ENCODE data around the gene PRM1.
A peak's percentile ranks its signal among the peaks of the same experiment; 100 is the strongest.
"Not testable (repeated sequence)": the region's sequence is repeated elsewhere in the genome, so short reads cannot be mapped to it uniquely, and the experiment has no call there.

Gene PRM1

DNA sequence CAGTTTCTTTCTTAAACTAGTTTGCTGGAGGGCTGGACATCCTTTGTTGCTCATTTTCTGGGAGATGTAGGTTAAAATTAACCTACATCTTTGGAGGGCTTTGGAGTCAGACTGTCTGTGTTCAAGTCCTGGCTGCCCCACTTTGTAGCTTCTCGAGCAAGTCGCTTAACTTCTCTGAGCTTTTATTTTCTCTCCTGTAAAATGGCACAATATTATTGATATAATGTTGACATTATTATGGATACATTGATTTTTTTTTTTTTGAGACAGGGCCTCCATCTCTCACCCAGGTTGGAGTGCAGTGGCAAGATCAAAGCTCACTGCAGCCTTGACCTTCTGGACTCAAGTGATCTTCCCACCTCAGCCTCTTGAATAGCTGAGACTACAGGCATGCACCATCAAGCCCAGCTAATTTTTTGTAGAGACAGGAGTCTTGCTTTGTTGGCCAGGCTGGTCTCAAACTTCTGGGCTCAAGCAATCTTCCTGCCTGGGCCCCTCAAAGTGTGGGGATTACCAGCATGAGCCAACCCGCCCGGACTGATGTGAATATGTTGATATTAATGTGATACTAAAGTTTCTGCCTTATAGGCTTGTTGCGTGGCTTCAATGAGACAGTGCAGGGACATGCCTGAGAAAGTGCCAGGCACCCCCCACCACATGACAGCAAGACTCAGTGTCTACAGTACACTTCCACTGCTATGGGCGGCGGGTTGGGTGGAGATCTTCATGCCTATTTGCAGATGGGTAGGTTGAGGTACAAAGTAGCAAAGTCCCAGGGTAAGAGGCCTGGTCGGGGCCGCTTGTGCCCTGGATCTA is 32.6 kb upstream of the PRM1 start:
- DNase-seq = no peak

DNA sequence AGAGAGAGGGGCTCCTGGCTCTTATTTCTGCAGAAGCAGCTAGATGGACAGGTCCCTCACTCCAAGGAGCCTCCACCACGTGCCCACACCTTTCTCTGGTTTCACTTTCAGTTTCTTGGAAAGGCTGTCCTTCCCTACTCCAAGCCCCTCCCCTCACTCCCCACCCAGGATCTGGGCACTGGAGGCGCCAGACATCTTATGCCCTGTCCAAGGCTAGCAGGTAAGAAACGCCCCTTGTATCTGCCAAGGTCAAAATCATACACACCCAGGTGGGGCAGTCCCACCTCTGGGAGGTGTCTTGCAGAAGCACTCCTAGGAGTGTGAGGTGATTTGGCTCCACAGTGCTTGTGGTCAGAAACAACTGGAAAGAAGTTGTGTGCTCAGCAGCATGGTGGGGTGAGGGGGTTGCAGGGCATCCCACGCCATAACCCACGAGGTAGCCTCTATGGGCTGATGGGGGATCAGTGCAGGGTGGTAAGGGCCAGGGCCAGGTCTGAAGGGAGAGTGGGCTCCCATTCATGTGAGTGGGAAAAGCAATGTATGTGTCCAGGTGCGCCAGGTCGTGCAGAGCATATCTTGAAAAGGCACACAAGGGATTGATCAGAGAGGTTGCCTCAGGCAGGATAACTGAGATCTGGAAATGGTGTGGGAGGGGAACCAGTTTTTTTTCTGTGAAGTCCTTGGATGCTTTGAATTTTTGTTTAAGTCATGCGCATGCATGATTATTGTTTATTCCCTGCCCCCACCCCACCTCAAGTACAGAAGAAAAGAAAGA is 31.8 kb upstream of the PRM1 start:
- DNase-seq = no peak

DNA sequence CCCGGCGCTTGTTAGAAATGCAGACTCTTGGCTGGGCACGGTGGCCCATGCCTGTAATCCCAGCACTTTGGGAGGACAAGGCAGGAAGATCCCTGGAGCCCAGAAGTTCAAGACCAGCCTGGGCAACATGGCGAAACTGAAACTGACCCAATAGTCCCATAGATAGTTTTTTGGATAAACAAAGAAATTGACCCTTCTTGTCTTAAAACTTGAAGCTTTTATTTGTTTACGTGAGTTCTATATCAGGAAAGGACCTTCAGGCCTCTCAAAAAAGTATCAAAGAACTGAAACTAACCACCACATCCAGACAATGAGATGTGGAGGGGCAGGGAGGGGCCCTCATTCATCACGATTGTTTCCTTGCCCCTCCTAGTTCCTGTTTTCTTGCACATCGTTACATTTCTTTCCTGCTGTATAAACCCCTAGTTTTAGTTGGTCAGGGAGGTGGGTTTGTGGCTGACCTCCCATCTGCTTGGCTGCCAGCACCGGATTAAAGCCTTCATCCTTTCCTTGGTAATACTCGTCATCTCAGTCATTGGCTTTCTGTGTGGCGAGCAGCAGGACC is 29.9 kb upstream of the PRM1 start:
- peak; percentile 57 for DNase-seq

DNA sequence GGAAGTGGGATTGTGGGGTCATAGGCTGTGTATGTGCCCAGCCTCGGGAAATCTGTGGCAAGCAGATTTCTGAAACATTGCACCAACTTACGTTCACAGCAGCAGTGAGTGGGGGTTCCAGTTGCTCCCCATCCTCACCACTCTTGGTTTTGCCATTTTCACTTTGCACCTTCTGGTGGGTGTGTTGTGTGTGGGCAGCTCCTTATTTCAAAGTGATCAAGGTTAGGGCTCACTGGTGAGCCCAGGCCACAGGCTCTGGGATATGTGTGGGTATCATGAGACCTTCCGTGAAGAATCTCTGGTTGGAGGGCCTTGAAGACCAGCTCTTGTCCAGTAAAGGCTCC is 29.5 kb upstream of the PRM1 start:
- no peak for DNase-seq

DNA sequence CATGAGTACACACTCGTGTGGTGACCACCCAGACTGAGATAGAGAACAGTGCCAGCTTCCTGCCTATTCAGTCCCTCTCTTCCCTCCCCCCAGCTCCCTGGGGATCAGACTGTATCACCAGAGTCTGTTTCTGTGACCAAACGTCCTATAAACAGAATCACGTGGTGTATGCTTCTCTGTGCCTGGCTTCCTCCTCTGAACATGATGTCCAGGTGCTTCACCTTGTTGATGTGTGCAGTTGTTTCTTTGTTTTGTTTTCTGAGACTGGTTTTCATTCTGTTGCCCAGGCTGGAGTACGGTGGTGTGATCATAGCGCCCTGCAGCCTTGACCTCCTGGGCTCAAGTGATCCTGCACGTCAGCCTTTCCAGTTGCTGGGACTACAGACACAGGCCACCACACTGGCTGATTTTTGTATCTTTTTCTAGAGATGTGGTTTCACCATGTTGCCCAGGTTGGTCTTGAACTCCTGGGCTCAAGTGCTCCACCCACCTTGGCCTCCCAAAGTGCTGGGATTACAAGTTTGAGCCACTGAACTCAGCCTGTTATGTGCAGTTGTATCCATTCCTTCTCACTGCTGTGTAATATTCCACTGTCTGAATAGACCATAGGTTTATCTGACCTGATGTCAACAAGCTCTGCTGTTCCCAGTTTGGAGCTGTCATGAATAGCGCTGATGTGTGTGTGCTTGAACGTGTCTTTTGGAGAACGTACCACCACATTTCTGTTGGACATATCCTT is 28.9 kb upstream of the PRM1 start:
- no peak for DNase-seq

DNA sequence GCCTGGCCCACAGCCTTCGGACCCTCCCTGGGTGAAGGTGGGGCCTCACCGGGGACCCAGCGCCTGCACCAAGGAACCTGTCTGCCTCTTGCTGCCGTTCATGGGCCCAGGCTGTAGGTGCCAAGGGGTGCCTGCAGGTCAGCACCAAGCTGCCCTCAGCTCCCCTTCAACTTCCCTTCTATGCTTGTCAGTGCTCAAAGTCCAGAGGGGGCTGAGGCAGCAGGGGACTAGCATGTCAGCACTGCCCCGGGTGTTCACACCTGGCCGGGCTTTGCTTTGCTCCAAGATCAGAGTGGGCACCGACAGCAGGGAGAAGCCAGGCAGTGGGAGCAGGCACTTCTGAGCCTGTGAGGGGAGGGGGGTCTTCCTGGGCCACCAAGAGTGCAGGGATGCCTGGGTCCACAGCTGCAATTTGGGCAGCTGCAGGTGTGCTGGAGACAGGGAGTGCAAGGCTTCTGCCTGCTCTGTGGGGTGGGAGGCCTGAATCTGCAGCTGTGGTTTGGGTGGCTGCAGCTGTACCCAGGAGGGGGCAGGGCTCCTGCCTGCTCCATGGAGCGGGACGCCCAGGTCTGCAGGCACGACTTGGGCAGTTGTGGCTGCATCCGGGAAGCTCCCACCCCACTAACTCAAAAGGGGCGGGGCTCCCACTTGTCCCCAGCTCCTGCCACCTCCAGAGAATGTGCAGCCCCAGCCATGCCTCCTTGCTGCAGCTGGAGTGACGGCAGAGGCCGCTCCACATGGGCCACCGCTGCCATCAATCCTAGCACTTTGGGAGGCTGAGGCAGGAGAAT is 27.6 kb upstream of the PRM1 start:
- DNase-seq = no peak

DNA sequence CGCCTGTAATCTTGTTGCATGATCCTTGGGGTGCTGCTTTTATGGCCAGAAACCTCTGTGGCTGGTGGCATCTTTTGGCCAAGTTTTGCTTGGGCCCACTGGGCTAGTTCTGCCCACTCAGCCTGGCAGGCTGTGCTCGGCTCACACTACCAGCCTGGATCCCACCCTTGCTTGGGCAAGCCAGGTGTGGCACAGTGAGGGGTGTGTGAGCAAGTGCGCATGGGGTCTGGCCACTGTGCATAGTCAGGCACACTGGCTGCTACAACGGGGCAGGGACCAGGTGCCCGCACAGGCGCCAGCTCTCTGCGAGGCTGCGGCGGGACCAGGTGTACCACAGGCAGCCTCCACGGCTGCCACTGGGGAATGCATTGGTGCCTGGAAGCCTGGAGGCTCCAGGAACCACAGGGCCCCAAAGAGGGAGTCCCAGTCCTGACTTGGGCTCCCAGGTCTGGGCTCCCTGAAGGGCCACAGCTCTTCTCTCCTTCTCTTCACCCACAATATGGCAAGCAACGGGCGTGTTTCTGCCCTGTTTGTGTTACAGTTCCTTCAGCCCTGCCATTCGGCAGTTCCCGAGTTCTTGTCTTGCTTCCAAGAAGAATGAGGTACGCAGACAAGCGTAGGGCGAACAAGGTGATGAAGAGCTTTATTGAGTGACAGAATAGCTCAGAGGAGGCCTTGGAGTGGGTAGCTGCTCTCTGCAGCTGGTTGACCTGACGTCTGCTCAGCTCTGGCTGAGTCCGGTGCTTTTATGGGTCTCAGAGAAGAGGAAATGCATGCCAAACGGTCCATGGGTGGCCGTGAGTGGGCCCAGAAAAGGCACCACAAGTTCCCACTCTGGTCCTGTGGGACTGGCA is 26.7 kb upstream of the PRM1 start:
- no peak for DNase-seq

DNA sequence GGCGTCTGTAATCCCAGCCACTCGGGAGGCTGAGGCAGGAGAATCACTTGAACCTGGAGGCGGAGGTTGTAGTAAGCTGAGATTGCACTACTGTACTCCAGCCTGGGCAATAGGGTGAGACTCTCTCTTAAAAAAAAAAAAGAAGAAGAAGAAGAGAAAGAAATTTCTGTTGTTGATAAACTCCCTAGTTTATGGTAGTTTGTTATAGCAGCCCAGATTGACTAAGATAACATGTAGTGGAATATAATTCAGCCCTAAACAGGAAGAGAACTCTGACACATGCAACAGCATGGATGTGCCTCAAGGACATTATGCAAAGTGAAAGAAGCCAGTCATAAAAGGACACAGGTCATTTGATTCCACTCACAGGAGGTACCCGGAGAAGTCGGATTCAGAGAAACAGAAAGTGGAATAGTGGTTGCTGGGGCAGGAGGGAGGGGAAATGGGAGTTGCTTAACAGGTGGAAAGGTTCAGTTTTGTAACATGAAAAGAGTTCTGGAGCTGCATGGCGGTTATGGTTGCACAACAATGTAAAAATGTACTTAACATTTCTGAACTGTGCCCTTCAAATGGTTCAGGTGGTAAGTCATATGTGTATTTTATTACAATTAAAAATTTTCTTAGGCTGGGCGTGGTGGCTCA is 26.0 kb upstream of the PRM1 start:
- DNase-seq = no peak

DNA sequence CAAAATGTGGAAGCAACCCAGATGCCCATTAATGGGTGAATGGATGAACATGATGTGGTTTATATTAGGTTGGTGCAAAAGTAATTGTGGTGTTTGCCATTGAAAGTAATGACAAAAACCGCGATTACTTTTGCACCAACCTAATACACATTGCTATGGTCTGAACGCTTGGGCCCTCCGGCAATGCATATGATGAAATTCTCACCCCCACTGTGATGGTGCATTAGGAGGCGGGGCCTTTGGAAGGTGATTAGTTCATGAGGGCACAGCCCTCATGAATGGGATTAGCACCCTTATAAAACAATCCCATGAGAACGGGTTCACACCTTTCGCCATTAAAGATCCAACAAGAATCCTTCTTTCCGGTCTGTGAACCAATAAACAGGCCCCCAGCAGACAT is 25.3 kb upstream of the PRM1 start:
- no peak for DNase-seq

DNA sequence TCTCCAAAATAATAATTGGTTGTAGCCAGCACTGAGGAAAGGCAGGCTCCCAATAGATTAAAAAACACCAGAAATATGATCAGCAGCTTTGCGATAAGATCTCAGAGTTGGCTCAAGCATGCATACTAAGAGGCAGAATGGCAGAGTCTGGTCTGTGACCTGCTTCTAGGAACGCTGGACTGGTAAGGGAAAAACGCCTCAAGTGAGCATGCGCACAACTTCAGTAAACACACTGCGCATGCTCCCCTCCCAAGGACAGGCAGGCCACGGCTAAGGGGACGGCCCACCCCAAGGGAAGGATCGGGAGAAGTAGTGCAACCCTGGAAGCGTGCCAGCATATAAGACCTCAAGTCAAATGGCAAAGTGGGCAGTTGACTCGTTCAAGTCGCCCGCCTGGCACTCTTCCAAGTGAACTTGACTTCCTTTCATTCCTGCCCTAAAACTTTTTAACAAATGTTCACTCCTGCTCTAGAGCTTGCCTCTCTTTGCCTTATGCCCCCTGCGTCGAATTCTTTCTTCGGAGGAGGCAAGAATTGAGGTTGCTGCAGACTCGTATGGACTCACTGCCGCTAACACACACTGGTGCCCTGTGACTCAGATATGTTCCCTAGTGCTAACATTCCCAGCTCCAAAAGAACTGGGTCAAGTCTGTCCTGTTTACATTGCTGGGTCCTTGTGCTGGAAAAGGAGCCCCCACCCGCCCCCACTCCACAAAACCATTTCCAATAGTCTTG is 22.4 kb upstream of the PRM1 start:
- DNase-seq = no peak

DNA sequence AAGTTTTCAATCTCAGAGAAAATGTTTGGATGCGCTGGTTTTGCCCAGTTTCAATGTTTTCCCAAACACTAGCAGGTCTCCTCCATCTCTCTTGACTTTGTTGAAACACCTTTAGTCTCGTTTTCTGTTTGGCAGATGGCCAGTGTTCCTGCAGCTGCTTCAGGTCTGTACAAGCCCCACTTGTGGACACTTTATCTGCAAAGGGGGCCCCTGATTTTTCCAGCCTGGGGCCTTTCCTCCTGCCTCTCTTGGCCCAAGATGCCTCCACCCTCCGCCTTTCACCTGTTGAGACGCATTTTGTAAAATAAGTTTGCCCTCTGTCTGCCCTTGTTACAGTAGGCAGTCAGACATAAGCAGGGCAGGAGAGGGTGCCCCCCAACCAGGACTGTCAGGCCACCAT is 21.8 kb upstream of the PRM1 start:
- DNase-seq = no peak

DNA sequence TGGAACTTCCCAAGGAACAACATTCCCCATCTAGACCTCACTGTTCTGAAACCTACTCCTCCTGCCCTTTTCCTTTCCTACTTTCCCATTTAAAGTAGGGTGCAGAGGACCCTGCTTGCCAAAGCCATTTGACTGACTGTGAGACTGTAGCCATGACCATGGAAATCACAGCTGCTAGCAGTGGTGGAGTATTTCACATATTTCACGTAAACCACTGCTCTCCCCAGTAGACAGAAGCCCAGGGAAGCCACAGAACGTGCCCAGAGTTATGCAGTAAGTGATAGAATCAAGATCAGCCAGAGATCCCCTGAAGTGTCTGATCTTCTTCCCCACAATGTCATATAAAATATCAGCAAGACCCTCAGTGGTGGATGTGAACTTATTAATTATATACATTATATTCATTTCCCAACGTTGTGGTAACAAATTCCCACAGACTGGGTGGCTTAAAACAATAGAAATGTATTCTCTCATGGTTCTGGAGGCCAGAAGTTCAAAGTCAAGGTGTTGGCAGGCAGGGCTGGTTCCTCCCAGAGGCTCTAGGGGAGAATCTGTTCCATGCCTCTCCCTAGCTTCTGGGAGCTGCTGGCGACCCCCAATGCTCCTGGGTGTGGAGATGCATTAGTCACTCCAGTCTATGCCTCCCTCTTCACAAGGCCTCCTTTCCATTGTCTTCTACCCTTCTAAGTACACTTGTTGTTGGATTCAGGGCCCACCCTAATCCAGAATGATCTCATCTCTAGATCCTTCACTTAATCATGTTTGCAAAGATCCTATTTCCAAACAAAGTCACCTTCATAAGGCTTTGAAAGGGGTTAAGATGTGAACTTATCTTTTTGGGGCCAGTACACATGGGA is 20.7 kb upstream of the PRM1 start:
- no peak for DNase-seq

DNA sequence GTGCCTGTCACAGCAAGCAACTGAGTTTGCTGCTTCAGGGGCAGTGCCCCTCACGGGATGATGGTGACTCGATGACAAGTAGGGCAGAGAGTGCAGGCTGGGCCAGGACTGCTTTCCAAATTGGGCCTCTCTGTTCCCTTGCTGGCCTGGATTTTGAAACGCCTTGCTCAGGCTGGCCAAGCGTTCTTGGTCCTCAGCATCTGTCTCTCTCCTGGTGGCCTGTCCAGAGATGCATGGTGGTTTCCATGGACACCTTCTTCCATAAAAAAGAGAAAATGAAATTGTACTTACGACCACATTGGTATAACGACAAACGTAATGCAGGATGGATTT is 19.4 kb upstream of the PRM1 start:
- no peak for DNase-seq

DNA sequence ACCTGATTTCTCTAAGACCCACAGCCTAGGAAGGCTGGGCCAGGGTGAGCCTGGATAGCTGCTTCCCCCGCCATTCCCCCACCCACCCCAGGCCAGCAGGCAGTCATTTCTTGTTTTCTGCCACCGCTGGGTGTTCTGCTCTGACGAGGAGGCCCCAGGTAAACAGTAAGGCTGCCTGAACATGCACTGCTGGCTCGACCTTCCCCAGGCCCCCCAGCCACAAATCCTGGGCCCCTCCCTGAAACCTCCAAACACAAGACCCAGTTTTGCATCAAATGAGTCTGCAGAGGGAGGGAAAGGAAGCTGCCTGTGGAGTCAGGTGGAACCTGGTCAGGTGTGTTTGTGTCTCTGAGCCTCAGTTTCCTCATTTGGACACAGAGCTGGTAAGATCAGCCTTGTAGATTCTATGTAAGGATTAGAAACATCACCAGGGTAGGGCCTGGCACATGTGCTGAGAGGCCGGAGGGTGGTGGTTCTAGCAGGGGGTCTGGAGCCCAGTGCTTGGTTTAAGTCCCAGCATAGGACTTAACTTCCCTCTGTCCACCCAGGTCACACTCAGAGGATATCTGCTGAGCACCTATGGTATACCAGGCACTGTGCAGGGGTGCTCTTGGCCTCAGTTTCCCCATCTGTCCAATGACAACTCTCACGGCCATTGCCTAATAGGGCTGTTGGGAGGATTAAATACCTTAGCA is 18.9 kb upstream of the PRM1 start:
- no peak for DNase-seq

DNA sequence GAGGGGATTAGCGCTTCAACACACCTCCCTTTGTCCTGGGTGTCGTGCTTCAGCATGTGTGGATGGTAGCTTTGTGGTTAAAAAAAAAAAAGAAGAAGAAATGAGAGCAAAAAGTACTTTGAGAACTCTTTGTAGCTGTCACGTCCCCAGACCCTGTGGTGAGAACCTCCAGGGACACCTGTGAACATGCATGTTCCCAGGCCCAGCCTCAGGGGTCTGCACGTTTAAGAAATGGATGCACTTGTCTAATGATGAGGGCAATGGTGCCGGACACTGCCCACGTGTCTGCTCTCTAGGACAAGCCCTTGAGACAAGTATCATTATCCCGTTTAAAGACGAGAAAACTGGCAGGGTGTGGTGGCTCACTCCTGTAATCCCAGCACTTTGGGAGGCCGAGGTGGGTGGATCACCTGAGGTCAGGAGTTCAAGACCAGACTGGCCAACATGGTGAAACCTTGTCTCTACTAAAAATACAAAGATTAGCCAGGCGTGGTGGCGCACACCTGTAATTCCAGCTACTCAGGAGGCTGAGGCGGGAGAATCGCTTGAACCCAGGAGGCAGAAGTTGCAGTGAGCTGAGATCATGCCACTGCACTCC is 17.9 kb upstream of the PRM1 start:
- not testable (repeated sequence) for DNase-seq

DNA sequence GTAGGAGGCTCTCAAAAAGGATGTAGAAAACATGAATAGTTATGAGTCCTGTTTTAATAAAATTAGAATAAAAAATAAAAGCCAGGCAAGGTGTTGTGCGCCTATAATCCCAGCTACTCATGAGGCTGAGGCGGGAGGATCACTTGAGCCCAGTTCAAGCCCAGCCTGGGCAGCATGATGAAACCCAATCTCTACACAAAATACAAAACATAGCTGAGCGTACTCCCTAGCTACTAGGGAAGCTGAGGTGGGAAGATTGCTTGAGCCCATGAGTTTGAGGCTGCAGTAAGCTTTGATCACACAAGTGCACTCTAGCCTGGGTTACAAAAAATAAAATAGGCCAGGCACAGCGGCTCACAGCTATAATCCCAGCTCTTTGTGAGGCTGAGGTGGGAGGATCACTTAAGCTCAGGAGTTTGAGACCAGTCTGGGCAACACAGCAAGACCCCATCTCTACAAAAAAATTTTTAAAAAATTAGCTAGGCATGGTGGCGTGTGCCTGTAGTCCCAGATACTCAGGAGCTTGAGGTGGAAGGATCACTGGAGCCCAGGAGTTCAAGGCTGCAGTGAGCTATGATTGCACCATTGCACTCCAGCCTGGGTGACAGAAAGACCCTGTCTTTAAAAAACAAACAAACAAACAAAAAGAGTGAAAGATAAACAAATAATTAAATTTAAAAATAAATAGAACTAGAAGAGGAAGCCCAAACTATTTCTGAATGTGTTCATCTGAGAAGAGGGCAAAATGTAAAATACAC is 17.2 kb upstream of the PRM1 start:
- DNase-seq = no peak

DNA sequence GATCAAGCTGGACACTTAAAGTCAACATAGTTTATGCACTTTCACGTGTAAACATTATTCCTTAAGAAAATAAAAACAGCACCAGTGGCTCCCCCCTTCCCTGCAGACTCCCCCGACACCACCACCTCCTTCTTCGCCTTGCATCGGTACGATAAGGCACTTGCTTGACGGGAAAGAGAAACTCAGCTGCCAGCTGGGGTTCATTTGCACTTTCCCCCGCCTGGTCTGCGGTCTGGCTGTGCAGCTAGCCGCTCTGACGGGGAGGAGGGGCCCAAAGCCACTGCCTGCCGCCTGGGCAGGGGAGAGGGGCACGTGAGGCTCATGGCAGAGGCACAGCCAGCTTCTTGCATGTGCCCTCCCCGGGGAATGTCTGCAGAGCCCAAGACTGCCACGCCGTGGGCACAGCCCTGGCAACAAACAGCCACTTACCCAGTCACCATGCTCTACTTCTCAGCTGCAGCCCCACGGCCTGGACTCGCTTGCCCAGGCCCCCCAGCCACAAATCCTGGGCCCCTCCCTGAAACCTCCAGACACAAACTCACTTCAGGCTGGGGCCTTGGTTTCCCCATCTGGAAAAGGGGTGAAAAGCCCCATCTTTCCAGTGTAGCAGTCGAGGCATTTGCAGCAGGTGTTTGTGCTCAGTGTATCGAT is 16.5 kb upstream of the PRM1 start:
- DNase-seq = peak; percentile 78

Data from stimulated activated CD8-positive, alpha-beta memory T cell treated with anti-CD3 and anti-CD28 coated beads, Interleukin-4, amount 100 ng/mL, for 48 hours (primary cell).